ENCODE results near the gene DDAH1. TPM values are rescaled to one million over a fixed set of nuclear protein-coding genes. Genes with fewer than 3 reads are reported as not detected.
"Not testable (repeated sequence)": the region's sequence is repeated elsewhere in the genome, so short reads cannot be mapped to it uniquely, and the experiment has no call there.

DDAH1 gene
- total and polyA plus RNA-seq, 9 donors = 3.3 to 32.3 (median 11.7) TPM

DNA sequence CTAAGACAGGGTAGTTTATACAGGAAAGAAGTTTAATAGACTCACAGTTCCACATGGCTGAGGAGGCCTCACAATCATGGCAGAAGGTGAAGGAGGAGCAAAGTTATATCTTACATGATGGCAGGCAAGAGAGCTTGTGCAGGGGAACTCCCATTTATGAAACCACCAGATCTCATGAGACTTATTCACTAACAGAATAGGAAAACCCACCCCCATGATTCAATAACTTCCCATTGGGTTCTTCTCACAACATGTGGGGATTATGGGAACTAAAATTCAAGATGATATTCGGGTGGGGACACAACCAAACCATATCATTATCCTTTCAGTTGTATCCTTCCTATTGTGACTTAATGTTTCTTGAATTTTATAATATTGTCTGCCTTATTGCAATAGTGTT lies 13.4 kb upstream of the DDAH1 start:
- intact Hi-C loops (cut with DNase I) = no loop called here

DNA sequence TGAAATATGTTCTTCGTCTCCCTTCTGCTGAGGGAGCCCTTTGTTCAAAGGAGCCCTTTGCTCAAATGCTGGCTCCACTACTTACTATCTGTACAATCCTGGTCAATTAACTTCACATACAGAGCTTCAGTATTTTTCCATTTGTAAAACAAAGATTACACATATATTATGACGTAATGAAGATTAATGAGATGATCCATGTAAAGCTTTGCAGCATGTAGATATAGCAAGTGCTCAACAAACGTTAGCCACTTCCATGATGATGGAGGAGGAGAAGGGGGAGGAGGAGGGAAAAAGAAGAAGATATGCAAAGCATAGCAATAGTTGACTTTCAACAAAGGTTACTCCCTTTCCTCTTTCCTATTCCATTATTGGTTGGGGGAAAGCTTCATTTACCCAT lies 10.1 kb upstream of the DDAH1 start:
- H3K27me3 ChIP-seq = no peaks in the 10 kb centered on the region
- TF ChIP-seq POLR2A (IDR thresholded peaks at IDR 0.05) (no peak), CTCF (IDR thresholded peaks at IDR 0.05) (no peak), EP300 (IDR thresholded peaks at IDR 0.05) (no peak)
- no peak for DNase-seq
- no peaks in the 10 kb centered on the region for H3K4me1 ChIP-seq (ENCODE audit: insufficient read depth)
- no peak overlapping the region for H3K27ac ChIP-seq
- H3K36me3 ChIP-seq = no peaks in the 10 kb centered on the region
- no peak overlapping the region for H3K4me3 ChIP-seq
- intact Hi-C loops (cut with DNase I) = no loop called here
- WGBS, 3 donors = 83 to 92% (median 85%) methylated on average over 3 of the region's 3 CpGs
- no peaks in the 10 kb centered on the region for H3K9me3 ChIP-seq

More for the DNA sequence above, 13.4 kb upstream of the DDAH1 start:
- Histone ChIP-seq H3K27me3 (no peaks in the 10 kb centered on the region), H3K4me3 (no peak overlapping the region), H3K27ac (no peak overlapping the region), H3K9me3 (no peaks in the 10 kb centered on the region), H3K4me1 (ENCODE audit: insufficient read depth) (no peaks in the 10 kb centered on the region), H3K36me3 (no peaks in the 10 kb centered on the region)
- DNase-seq = no peak
- TF ChIP-seq EP300 (IDR thresholded peaks at IDR 0.05) (no peak), CTCF (IDR thresholded peaks at IDR 0.05) (no peak), POLR2A (IDR thresholded peaks at IDR 0.05) (no peak)
- WGBS, 3 donors = 91 to 92% (median 92%) methylated on average over 1 of the region's 1 CpG

GRCh38 chr1:85473390-85473789 lies 8.4 kb upstream of the DDAH1 start:
- H3K36me3 ChIP-seq = no peaks in the 10 kb centered on the region
- TF ChIP-seq EP300 (IDR thresholded peaks at IDR 0.05) (no peak), CTCF (IDR thresholded peaks at IDR 0.05) (no peak), POLR2A (IDR thresholded peaks at IDR 0.05) (no peak)
- no peak overlapping the region for H3K4me3 ChIP-seq
- H3K9me3 ChIP-seq = no peaks in the 10 kb centered on the region
- no peak overlapping the region for H3K27ac ChIP-seq
- 81 to 94% (median 87%) methylated on average over 6 of the region's 6 CpGs for WGBS, 3 donors
- intact Hi-C loops (cut with DNase I) = no loop called here
- H3K4me1 ChIP-seq (ENCODE audit: insufficient read depth) = no peaks in the 10 kb centered on the region
- H3K27me3 ChIP-seq = no peaks in the 10 kb centered on the region
- no peak for DNase-seq

DNA sequence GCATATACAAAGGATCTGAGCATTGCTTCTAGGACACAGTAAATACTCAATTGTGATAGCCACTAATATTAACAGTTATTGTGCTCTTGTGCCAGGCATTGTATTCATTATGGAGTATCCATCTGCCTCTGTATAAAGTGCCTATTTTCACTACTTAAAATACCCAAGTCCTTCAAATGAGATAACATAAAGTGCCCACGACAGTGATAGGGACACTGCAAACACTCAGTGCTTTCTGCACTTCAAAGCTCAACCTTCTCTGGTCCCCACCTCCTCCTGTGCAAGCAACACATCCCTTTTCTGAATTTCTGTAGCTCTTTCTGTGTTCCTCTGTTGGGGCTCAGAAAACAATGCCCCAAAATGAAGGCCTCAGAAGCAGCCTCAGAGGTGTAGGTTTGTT lies 6.6 kb upstream of the DDAH1 start:
- Histone ChIP-seq H3K36me3 (no peaks in the 10 kb centered on the region), H3K4me3 (no peak overlapping the region), H3K27ac (no peak overlapping the region), H3K4me1 (ENCODE audit: insufficient read depth) (no peaks in the 10 kb centered on the region), H3K9me3 (no peaks in the 10 kb centered on the region), H3K27me3 (no peaks in the 10 kb centered on the region)
- intact Hi-C loops (cut with DNase I) = no loop called here
- WGBS, 3 donors = 61 to 68% (median 62%) methylated on average over 1 of the region's 1 CpG
- TF ChIP-seq POLR2A (IDR thresholded peaks at IDR 0.05) (no peak), CTCF (IDR thresholded peaks at IDR 0.05) (no peak), EP300 (IDR thresholded peaks at IDR 0.05) (no peak)
- no peak for DNase-seq

- intact Hi-C loops (cut with DNase I); H3K9me3 ChIP-seq; H3K27me3 ChIP-seq; H3K4me1 ChIP-seq (ENCODE audit: insufficient read depth); DNase-seq; H3K27ac ChIP-seq; H3K4me3 ChIP-seq; H3K36me3 ChIP-seq: not testable (repeated sequence)
- WGBS, 3 donors = 87 to 90% (median 87%) methylated on average over 2 of the region's 2 CpGs
These were observed 5.2 kb upstream of the DDAH1 start for GRCh38 chr1:85470130-85470529.

All from ovary (tissue), 9 donors.